ENCODE results near the gene KDM6B. TPM values are rescaled to one million over a fixed set of nuclear protein-coding genes. Genes with fewer than 3 reads are reported as not detected.

Gene KDM6B
- polyA plus RNA-seq, 1 donor from 2014 or later = 2.5 TPM

DNA sequence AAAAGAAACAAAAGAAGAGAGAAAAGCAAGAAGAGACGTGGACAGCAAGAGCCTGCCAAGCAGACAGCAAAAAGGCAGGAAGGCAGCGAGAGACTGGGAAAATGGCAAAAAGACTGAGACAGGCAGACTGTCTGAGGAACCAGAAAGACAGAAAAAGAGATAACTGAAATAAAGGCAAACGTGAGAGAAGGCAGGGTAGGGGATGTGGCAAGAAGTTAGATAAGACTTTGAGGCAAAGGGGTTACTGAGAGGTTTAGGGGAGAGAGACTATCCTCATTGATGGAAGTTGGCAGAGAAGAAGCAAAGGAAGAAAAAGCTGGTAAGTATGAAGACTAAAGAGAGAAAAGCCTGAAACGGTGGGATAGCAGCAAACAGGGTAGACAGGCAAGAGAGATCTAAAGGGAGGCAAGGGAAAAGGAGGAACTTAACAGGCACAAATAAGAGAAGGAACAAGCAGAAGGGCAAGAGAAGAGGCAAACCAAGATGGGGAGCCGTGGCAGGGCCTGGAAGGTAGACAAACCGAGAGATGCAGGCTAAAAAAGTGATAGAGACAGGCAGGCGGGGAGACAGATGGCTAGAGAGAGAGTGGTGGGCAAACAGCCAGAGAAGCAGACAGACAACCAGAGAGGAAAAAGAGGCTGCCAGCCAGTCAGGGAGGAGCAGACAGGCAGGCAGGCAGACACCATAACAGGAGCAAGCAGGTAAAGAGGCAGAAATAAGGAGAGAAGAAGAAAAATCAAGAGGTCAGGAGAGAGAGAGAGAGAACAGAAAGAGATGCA is 47.4 kb downstream of the KDM6B start:
- H3K9ac ChIP-seq (ENCODE audit: low read length) = peak overlapping the region; percentile 100
- peak overlapping the region; percentile 58 for H3K4me3 ChIP-seq (ENCODE audit: low read length)
- H3F3A ChIP-seq (ENCODE audit: insufficient read depth, low read length, poor library complexity, severe bottlenecking) = peaks cover 5% of the 10 kb centered on the region
- H3K9me2 ChIP-seq (ENCODE audit: insufficient read depth, low read length) = no peaks in the 10 kb centered on the region
- no peaks in the 10 kb centered on the region for H3K36me3 ChIP-seq (ENCODE audit: insufficient read depth, low read length)
- no peaks in the 10 kb centered on the region for H3K27me3 ChIP-seq (ENCODE audit: insufficient read depth, low read depth, low read length)
- no peaks in the 10 kb centered on the region for H3K9me3 ChIP-seq (ENCODE audit: low read length)
- peak overlapping the region; percentile 97 for H3K27ac ChIP-seq (ENCODE audit: low read length)
- no peak overlapping the region for H3K4me2 ChIP-seq (ENCODE audit: low read length)
- peaks cover 30% of the 10 kb centered on the region for H3K79me2 ChIP-seq (replicated peaks; ENCODE audit: insufficient read depth, low read length)
- no peak for TF ChIP-seq SMC3 (conservative IDR thresholded peaks at IDR 0.05; ENCODE audit: poor library complexity)
- TF ChIP-seq, protein P1, sequence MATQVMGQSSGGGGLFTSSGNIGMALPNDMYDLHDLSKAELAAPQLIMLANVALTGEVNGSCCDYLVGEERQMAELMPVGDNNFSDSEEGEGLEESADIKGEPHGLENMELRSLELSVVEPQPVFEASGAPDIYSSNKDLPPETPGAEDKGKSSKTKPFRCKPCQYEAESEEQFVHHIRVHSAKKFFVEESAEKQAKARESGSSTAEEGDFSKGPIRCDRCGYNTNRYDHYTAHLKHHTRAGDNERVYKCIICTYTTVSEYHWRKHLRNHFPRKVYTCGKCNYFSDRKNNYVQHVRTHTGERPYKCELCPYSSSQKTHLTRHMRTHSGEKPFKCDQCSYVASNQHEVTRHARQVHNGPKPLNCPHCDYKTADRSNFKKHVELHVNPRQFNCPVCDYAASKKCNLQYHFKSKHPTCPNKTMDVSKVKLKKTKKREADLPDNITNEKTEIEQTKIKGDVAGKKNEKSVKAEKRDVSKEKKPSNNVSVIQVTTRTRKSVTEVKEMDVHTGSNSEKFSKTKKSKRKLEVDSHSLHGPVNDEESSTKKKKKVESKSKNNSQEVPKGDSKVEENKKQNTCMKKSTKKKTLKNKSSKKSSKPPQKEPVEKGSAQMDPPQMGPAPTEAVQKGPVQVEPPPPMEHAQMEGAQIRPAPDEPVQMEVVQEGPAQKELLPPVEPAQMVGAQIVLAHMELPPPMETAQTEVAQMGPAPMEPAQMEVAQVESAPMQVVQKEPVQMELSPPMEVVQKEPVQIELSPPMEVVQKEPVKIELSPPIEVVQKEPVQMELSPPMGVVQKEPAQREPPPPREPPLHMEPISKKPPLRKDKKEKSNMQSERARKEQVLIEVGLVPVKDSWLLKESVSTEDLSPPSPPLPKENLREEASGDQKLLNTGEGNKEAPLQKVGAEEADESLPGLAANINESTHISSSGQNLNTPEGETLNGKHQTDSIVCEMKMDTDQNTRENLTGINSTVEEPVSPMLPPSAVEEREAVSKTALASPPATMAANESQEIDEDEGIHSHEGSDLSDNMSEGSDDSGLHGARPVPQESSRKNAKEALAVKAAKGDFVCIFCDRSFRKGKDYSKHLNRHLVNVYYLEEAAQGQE (IDR thresholded peaks at IDR 0.05; ENCODE audit: borderline replicate concordance) = no peak
- TF ChIP-seq, protein P2, sequence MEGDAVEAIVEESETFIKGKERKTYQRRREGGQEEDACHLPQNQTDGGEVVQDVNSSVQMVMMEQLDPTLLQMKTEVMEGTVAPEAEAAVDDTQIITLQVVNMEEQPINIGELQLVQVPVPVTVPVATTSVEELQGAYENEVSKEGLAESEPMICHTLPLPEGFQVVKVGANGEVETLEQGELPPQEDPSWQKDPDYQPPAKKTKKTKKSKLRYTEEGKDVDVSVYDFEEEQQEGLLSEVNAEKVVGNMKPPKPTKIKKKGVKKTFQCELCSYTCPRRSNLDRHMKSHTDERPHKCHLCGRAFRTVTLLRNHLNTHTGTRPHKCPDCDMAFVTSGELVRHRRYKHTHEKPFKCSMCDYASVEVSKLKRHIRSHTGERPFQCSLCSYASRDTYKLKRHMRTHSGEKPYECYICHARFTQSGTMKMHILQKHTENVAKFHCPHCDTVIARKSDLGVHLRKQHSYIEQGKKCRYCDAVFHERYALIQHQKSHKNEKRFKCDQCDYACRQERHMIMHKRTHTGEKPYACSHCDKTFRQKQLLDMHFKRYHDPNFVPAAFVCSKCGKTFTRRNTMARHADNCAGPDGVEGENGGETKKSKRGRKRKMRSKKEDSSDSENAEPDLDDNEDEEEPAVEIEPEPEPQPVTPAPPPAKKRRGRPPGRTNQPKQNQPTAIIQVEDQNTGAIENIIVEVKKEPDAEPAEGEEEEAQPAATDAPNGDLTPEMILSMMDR (IDR thresholded peaks at IDR 0.05; ENCODE audit: poor library complexity, severe bottlenecking) = no peak
- no peak for TF ChIP-seq MXI1 (conservative IDR thresholded peaks at IDR 0.05; ENCODE audit: poor library complexity, severe bottlenecking)
- no peak for TF ChIP-seq RAD21 (conservative IDR thresholded peaks at IDR 0.05)
- TF ChIP-seq TAF1 (IDR thresholded peaks at IDR 0.05; ENCODE audit: low read depth) = no peak
- TF ChIP-seq EP300 (conservative IDR thresholded peaks at IDR 0.05; ENCODE audit: poor library complexity, severe bottlenecking) = no peak
- TF ChIP-seq EZH2 (IDR thresholded peaks at IDR 0.05; ENCODE audit: borderline replicate concordance, insufficient read depth, low read length, poor library complexity, severe bottlenecking) = no peak
- no peak for TF ChIP-seq POLR2AphosphoS5 (IDR thresholded peaks at IDR 0.05)
- no peaks in the 10 kb centered on the region for H4K20me1 ChIP-seq (ENCODE audit: insufficient read depth)
- no peak overlapping the region for H2AFZ ChIP-seq (ENCODE audit: low read depth, low read length)

DNA sequence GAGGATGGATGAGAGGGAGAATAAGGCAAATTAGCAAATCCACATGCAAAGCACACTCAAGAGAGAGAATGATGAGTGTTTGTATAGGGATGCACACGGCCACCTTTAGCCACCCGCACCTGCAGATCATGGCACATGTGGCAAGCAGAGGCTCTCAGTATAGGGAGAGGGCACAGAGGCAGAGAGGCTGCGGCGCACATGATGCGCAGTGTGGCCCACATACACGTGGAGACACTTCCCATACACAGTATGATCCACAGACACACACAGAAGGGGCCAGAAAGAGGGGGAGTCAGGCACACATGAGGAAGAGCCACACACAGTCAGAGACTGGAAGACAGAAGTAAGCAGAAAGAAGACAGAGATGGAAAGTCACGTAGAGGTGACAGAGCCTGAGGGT is 48.1 kb downstream of the KDM6B start:
- TF ChIP-seq, protein P2 (IDR thresholded peaks at IDR 0.05; ENCODE audit: poor library complexity, severe bottlenecking) = no peak
- no peak for TF ChIP-seq RAD21 (conservative IDR thresholded peaks at IDR 0.05)
- TF ChIP-seq SMC3 (conservative IDR thresholded peaks at IDR 0.05; ENCODE audit: poor library complexity) = no peak
- TF ChIP-seq, protein P1 (IDR thresholded peaks at IDR 0.05; ENCODE audit: borderline replicate concordance) = no peak
- no peak for TF ChIP-seq POLR2AphosphoS5 (IDR thresholded peaks at IDR 0.05)
- no peak for TF ChIP-seq MXI1 (conservative IDR thresholded peaks at IDR 0.05; ENCODE audit: poor library complexity, severe bottlenecking)
- TF ChIP-seq EP300 (conservative IDR thresholded peaks at IDR 0.05; ENCODE audit: poor library complexity, severe bottlenecking) = no peak
- TF ChIP-seq EZH2 (IDR thresholded peaks at IDR 0.05; ENCODE audit: borderline replicate concordance, insufficient read depth, low read length, poor library complexity, severe bottlenecking) = no peak
- TF ChIP-seq TAF1 (IDR thresholded peaks at IDR 0.05; ENCODE audit: low read depth) = no peak
- Histone ChIP-seq H2AFZ (ENCODE audit: low read depth, low read length) (no peak overlapping the region), H3F3A (ENCODE audit: insufficient read depth, low read length, poor library complexity, severe bottlenecking) (peaks cover 5% of the 10 kb centered on the region), H4K20me1 (ENCODE audit: insufficient read depth) (no peaks in the 10 kb centered on the region), H3K4me2 (ENCODE audit: low read length) (no peak overlapping the region), H3K27me3 (ENCODE audit: insufficient read depth, low read depth, low read length) (no peaks in the 10 kb centered on the region), H3K36me3 (ENCODE audit: insufficient read depth, low read length) (no peaks in the 10 kb centered on the region), H3K9ac (ENCODE audit: low read length) (peak overlapping the region; percentile 100), H3K4me3 (ENCODE audit: low read length) (peak overlapping the region; percentile 58), H3K27ac (ENCODE audit: low read length) (peak overlapping the region; percentile 97), H3K9me2 (ENCODE audit: insufficient read depth, low read length) (no peaks in the 10 kb centered on the region), H3K79me2 (replicated peaks; ENCODE audit: insufficient read depth, low read length) (peaks cover 32% of the 10 kb centered on the region), H3K9me3 (ENCODE audit: low read length) (no peaks in the 10 kb centered on the region)

Measured in neural cell (in vitro differentiated cells).